Progenitor cell of endocrine pancreas (in vitro differentiated cells): ENCODE results near the gene DDX25. TPM values are rescaled to one million over a fixed set of nuclear protein-coding genes. Genes with fewer than 3 reads are reported as not detected.

Experiments used
- DNase-seq: peaks from one replicate; pipeline ENCODE4 v3.0.0; 2021; ENCODE audit warnings: low spot score; ENCODE audit not compliant: unreplicated experiment
- H3K27ac Mint-ChIP-seq: 2 replicates; pipeline ENCODE4 v1.8.0; 2021; ENCODE audit warnings: mild to moderate bottlenecking, moderate library complexity, mixed read lengths
- H3K27me3 Mint-ChIP-seq: 2 replicates; pipeline ENCODE4 v1.8.0; 2021; ENCODE audit warnings: mixed read lengths
- H3K36me3 Mint-ChIP-seq: 2 replicates; pipeline ENCODE4 v1.8.0; 2022; ENCODE audit warnings: mixed read lengths; ENCODE audit not compliant: insufficient read depth
- H3K4me1 Mint-ChIP-seq: 2 replicates; pipeline ENCODE4 v1.8.0; 2021; ENCODE audit warnings: low read depth, mixed read lengths
- H3K4me3 Mint-ChIP-seq: 2 replicates; pipeline ENCODE4 v1.8.0; 2021; ENCODE audit warnings: low read depth, mild to moderate bottlenecking, moderate library complexity, mixed read lengths
- H3K9me3 Mint-ChIP-seq: 2 replicates; pipeline ENCODE4 v1.8.0; 2021; ENCODE audit warnings: low read depth, mixed read lengths
- total RNA-seq: library from RNA; stranded (reverse); gene quantifications from 2 replicates; pipeline ENCODE4 v1.2.1, GENCODE V29; 2021
- TF ChIP-seq, protein P1 (sequence below): fragments of 200-600 bp; sonication (generic); IDR thresholded peaks from one replicate; pipeline ENCODE4 v1.5.0; 2021; ENCODE audit warnings: antibody characterized with exemption, mild to moderate bottlenecking; ENCODE audit not compliant: unreplicated experiment

Gene DDX25
- total RNA-seq, 1 donor from 2014 or later: 3.8 TPM

DNA sequence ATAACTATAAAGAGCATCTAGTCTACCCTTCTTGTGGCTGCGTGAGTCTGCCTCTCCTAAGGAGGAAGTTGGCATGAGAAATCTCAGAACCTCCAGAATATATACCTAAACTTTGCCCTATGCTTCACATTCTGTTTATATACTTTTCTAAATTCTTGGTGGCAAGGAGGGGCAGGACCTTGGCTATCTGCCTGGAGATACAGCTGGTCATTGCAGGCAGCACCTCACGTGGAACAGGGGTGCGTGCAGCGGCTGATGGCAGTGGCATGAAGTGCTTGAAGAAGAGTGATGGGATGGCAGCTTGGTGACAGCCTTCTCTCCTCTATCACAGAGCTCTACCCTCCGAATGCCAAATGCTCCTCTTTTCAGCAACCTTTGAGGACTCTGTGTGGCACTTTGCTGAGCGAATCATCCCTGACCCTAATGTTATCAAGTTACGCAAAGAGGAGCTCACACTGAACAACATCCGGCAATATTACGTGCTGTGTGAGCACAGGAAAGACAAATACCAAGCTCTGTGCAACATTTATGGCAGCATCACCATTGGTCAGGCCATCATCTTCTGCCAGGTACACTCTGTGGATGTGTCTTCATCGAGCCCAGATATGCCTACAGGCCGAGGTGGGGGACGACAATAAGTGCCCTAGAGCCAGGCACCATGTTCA lies 12.5 kb downstream of the DDX25 start:
- TF ChIP-seq, protein P1, sequence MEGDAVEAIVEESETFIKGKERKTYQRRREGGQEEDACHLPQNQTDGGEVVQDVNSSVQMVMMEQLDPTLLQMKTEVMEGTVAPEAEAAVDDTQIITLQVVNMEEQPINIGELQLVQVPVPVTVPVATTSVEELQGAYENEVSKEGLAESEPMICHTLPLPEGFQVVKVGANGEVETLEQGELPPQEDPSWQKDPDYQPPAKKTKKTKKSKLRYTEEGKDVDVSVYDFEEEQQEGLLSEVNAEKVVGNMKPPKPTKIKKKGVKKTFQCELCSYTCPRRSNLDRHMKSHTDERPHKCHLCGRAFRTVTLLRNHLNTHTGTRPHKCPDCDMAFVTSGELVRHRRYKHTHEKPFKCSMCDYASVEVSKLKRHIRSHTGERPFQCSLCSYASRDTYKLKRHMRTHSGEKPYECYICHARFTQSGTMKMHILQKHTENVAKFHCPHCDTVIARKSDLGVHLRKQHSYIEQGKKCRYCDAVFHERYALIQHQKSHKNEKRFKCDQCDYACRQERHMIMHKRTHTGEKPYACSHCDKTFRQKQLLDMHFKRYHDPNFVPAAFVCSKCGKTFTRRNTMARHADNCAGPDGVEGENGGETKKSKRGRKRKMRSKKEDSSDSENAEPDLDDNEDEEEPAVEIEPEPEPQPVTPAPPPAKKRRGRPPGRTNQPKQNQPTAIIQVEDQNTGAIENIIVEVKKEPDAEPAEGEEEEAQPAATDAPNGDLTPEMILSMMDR: no peak
- H3K27ac Mint-ChIP-seq: no peak overlapping the region
- DNase-seq: no peak
- H3K4me1 Mint-ChIP-seq: no peaks in the 10 kb centered on the region
- peaks cover 11% of the 10 kb centered on the region for H3K27me3 Mint-ChIP-seq
- no peaks in the 10 kb centered on the region for H3K9me3 Mint-ChIP-seq
- H3K36me3 Mint-ChIP-seq: no peaks in the 10 kb centered on the region
- no peak overlapping the region for H3K4me3 Mint-ChIP-seq

DNA sequence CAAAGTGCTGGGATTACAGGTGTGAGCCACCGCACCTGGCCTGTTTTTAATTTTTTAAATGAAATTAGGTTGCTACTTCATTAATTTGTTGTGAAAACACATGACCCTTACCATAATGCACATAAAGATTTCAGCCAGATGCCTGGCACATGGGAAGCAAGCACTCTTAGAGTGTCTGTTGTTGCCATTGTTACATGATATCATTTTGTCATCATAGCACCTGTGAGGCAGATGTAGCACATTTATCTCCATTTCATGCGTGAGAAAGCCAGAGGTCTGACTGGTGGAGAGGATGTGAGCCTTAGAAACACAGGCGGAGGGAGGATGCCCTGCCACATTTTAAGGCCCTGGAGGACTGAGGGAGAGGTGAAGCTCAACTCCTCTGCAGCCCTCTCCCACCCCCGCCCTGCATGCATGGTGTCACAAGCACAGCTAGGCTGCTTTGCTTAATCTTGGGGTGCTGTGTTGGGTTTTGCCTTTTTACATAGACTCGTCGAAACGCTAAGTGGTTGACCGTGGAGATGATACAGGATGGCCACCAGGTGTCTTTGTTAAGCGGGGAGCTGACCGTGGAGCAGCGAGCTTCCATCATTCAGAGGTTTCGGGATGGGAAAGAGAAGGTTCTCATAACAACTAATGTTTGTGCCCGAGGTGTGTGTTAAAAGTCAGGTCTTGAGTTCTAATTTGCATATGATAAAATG lies 14.0 kb downstream of the DDX25 start:
- H3K4me1 Mint-ChIP-seq: no peaks in the 10 kb centered on the region
- H3K27me3 Mint-ChIP-seq: peaks cover 11% of the 10 kb centered on the region
- no peak for DNase-seq
- no peak overlapping the region for H3K27ac Mint-ChIP-seq
- H3K36me3 Mint-ChIP-seq: no peaks in the 10 kb centered on the region
- TF ChIP-seq, protein P1: no peak
- H3K4me3 Mint-ChIP-seq: no peak overlapping the region
- H3K9me3 Mint-ChIP-seq: no peaks in the 10 kb centered on the region

DNA sequence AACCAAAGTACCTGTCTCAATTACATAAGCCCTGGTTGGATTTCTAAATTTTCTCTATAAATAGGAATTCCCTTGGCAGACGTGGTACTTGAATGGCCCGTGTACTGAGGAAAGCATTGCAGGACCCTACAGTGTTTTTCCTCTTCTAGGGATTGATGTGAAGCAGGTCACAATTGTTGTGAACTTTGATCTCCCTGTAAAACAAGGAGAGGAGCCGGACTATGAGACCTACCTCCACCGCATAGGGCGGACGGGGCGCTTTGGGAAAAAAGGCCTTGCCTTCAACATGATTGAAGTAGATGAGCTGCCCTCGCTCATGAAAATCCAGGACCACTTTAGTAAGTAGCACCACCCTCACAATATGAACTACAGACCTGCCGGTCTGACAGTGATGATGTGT lies 16.7 kb downstream of the DDX25 start:
- H3K9me3 Mint-ChIP-seq: no peaks in the 10 kb centered on the region
- TF ChIP-seq, protein P1: no peak
- DNase-seq: no peak
- H3K27me3 Mint-ChIP-seq: peaks cover 7% of the 10 kb centered on the region
- H3K4me1 Mint-ChIP-seq: peaks cover 3% of the 10 kb centered on the region
- H3K36me3 Mint-ChIP-seq: no peaks in the 10 kb centered on the region
- H3K27ac Mint-ChIP-seq: no peak overlapping the region
- H3K4me3 Mint-ChIP-seq: no peak overlapping the region

DNA sequence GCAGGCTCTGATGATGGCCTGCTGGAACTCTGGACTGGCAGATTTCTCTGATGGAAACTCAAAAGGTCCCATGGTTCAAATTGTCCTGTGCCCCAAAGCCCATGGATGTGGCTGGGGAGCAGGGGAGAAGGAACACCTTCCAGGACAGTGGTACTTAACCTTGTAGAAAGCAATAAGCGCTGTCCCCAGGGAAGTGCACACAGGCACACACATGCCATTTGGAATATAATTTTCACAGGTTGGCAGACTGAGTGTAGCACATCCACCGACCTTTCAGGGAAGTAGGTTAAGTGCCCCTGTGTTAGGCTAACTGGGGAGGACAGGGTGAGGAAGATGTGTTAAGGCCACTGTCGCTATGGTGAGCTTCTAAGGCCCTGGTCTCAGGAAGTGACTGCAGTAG lies 17.8 kb downstream of the DDX25 start:
- Mint-ChIP-seq H3K27me3 (peaks cover 7% of the 10 kb centered on the region), H3K4me1 (peaks cover 3% of the 10 kb centered on the region), H3K4me3 (no peak overlapping the region), H3K27ac (no peak overlapping the region), H3K36me3 (no peaks in the 10 kb centered on the region), H3K9me3 (no peaks in the 10 kb centered on the region)
- no peak for DNase-seq
- TF ChIP-seq, protein P1: no peak

DNA sequence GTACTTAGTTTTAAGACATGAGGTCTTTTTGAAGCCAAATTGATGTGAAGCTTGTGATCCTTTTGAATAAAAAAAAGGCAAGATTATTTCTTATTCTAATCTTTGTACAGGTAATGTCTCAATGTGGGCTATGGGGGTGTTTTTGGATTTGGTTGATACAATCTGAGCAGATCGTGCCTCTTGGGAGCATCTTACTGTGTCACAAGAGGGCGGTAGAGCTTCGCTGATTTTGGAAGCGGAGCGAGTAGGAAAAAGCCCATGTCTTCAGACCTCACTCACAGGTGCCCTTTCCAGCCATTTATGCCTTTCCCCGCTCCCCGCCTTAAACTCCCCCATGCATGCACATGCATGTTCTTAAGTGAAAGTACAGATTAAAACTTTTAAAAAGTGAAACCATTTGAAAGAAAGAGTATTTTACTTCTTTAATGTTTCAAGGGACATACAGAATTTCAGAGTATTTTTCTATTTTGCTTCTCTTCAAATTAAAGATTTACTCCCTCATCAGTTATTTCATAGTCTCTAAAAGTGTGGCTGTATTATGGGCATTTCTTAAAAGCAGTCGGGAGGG lies 18.8 kb downstream of the DDX25 start:
- H3K27me3 Mint-ChIP-seq: peaks cover 8% of the 10 kb centered on the region
- peak; percentile 35 for DNase-seq
- no peaks in the 10 kb centered on the region for H3K36me3 Mint-ChIP-seq
- TF ChIP-seq, protein P1: peak; percentile 84
- peaks cover 3% of the 10 kb centered on the region for H3K4me1 Mint-ChIP-seq
- H3K4me3 Mint-ChIP-seq: no peak overlapping the region
- H3K27ac Mint-ChIP-seq: no peak overlapping the region
- no peaks in the 10 kb centered on the region for H3K9me3 Mint-ChIP-seq
